Liver (tissue), 9 donors: ENCODE measurements around the gene GGCX. TPM values are rescaled to one million over a fixed set of nuclear protein-coding genes. Genes with fewer than 3 reads are reported as not detected.

Experiments used
- DNase-seq: peaks from one replicate; pipeline ENCODE4 v3.0.0-alpha.2; 2017; ENCODE audit warnings: low spot score
- H3K27ac ChIP-seq, 2 donors: one replicate each; pipeline ENCODE4 v1.7.0; 2013; ENCODE audit warnings: inconsistent platforms in 2 of 2, low read length in 2 of 2, control low read depth in 1 of 2, low read depth in 1 of 2, mild to moderate bottlenecking in 1 of 2
- H3K27me3 ChIP-seq, 4 donors: one replicate each; pipeline versions ENCODE4 v1.6.1 to v1.7.0; 2013; ENCODE audit warnings: low read length in 3 of 4, inconsistent platforms in 1 of 4, mild to moderate bottlenecking in 1 of 4, moderate library complexity in 1 of 4; ENCODE audit not compliant: control insufficient read depth in 4 of 4, insufficient read depth in 4 of 4
- H3K36me3 ChIP-seq, 4 donors: one replicate each; pipeline versions ENCODE4 v1.6.1 to v1.7.0; 2013; ENCODE audit warnings: low read length in 3 of 4, mild to moderate bottlenecking in 3 of 4, low read depth in 1 of 4, moderate library complexity in 1 of 4; ENCODE audit not compliant: control insufficient read depth in 4 of 4, insufficient read depth in 3 of 4
- H3K4me1 ChIP-seq, 4 donors: one replicate each; pipeline versions ENCODE4 v1.6.1 to v1.7.0; 2013; ENCODE audit warnings: low read length in 3 of 4, mild to moderate bottlenecking in 3 of 4, moderate library complexity in 1 of 4; ENCODE audit not compliant: control insufficient read depth in 4 of 4, insufficient read depth in 4 of 4
- H3K4me3 ChIP-seq, 3 donors: one replicate each; pipeline versions ENCODE4 v1.6.1 to v1.7.0; 2013; ENCODE audit warnings: low read length in 3 of 3, control low read depth in 1 of 3, low read depth in 1 of 3, mild to moderate bottlenecking in 1 of 3
- H3K9ac ChIP-seq, 2 donors: one replicate each; pipeline ENCODE4 v1.7.0; 2013; ENCODE audit warnings: low read length in 2 of 2, mild to moderate bottlenecking in 2 of 2, moderate library complexity in 2 of 2, control low read depth in 1 of 2, low read depth in 1 of 2
- H3K9me3 ChIP-seq, 4 donors: one replicate each; pipeline versions ENCODE4 v1.6.1 to v1.7.0; 2013; ENCODE audit warnings: low read length in 3 of 4; ENCODE audit not compliant: control insufficient read depth in 4 of 4
- CTCF ChIP-seq: fragments of 150-350 bp; IDR thresholded peaks from 2 replicates; pipeline ENCODE4 v1.5.1; 2017; ENCODE audit warnings: improper control_type of control experiment, low read depth, low read length; ENCODE audit not compliant: missing input control
- EGR1 ChIP-seq, 2 donors: IDR thresholded peaks; 2 replicates each; pipeline ENCODE4 v1.6.1; 2016 to 2018; ENCODE audit warnings: antibody characterized with exemption in 2 of 2, low read depth in 2 of 2
- FOXA1 ChIP-seq: IDR thresholded peaks from 2 replicates; pipeline ENCODE4 v1.6.1; 2016; ENCODE audit warnings: antibody characterized with exemption
- FOXA2 ChIP-seq: IDR thresholded peaks from 2 replicates; pipeline ENCODE4 v1.6.1; 2016; ENCODE audit warnings: antibody characterized with exemption
- GABPA ChIP-seq, 2 donors: IDR thresholded peaks in 1 of 2; conservative IDR thresholded peaks in 1 of 2; 2 replicates each; pipeline ENCODE4 v1.6.1; 2016; ENCODE audit warnings: antibody characterized with exemption in 2 of 2, mild to moderate bottlenecking in 1 of 2, moderate library complexity in 1 of 2
- HNF4A ChIP-seq, 2 donors: conservative IDR thresholded peaks; 2 replicates each; pipeline ENCODE4 v1.6.1; 2016; ENCODE audit warnings: antibody characterized with exemption in 2 of 2, mild to moderate bottlenecking in 2 of 2
- HNF4G ChIP-seq: IDR thresholded peaks from 2 replicates; pipeline ENCODE4 v1.6.1; 2016; ENCODE audit warnings: antibody characterized with exemption
- RAD21 ChIP-seq, 2 donors: IDR thresholded peaks; 2 replicates each; pipeline ENCODE4 v1.6.1; 2016; ENCODE audit warnings: antibody characterized with exemption in 2 of 2, mild to moderate bottlenecking in 2 of 2
- REST ChIP-seq: IDR thresholded peaks from 2 replicates; pipeline ENCODE4 v1.6.1; 2016; ENCODE audit warnings: antibody characterized with exemption, mild to moderate bottlenecking
- RXRA ChIP-seq, 2 donors: IDR thresholded peaks; 2 replicates each; pipeline ENCODE4 v1.6.1; 2017 to 2018; ENCODE audit warnings: antibody characterized with exemption in 2 of 2, mild to moderate bottlenecking in 1 of 2
- SP1 ChIP-seq: IDR thresholded peaks from 2 replicates; pipeline ENCODE4 v1.6.1; 2018; ENCODE audit warnings: antibody characterized with exemption, mild to moderate bottlenecking
- YY1 ChIP-seq: IDR thresholded peaks from 2 replicates; pipeline ENCODE4 v1.6.1; 2016; ENCODE audit warnings: antibody characterized with exemption, mild to moderate bottlenecking
- ZBTB33 ChIP-seq: IDR thresholded peaks from 2 replicates; pipeline ENCODE4 v1.6.1; 2016; ENCODE audit warnings: antibody characterized with exemption
- WGBS: extraction: QIAGEN DNeasy Blood & Tissue Kit; methylation state at CpG from one replicate; pipeline ENCODE4 v1.1.7; 2013; 5-methylcytosine and 5-hydroxymethylcytosine counted together
- polyA plus RNA-seq, 2 donors: library from polyadenylated mRNA; stranded (reverse) in 1 of 2; unstranded in 1 of 2; fragments of 200-250 nt in 1 of 2; fragments of >200 nt in 1 of 2; fragmentation: Nextera tagmentation in 1 of 2; extraction: Ambion mirVana in 1 of 2; gene quantifications; one replicate each; pipeline versions ENCODE4 v1.2.1 to v1.2.3, GENCODE V29; 2013 to 2015
- total RNA-seq, 2 donors: library from RNA; depleted of rRNA; stranded (reverse); fragments of >200 nt; gene quantifications; one replicate each; pipeline ENCODE4 v1.2.3, GENCODE V29; 2014
- TF ChIP-seq, protein P1 (sequence below): IDR thresholded peaks from 2 replicates; pipeline ENCODE4 v1.6.1; 2016; ENCODE audit warnings: antibody characterized with exemption
- donor health status: healthy.
- donor health status: healthy.
- donor health status: healthy.
- donor health status: healthy.
- donor health status: healthy.

Gene GGCX
- total and polyA plus RNA-seq, 4 donors, result 67.3 to 189 (median 90.4) TPM

DNA sequence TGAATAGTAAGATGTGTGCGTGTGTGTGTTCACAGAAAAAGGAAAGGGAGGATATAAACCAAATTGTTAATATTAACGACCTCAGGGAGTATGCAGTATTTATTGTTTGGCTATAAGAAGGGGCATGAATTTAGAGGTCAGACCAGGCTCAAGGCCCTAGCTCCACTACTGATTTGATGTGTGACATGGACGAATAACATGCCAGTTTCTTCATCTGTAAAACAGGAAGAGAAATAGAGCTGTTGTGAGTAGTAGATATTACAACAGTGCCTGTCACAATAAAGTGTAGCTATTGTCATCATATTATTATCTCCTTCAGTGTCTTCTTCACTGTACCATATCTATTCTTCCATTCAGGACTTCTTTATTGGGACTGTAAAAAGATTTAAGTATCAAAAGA lies 26.4 kb downstream of the GGCX start:
- Histone ChIP-seq H3K27ac (no peak overlapping the region), H3K4me1 (peaks cover 3 to 20% (median 10%) of the 10 kb centered on the region in 4 donors), H3K27me3 (no peaks in the 10 kb centered on the region), H3K9me3 (no peaks in the 10 kb centered on the region), H3K36me3 (no peaks in the 10 kb centered on the region), H3K4me3 (no peak overlapping the region), H3K9ac (no peak overlapping the region)
- WGBS, result 81% methylated on average over 3 of the region's 3 CpGs
- DNase-seq, result no peak
- TF ChIP-seq, protein P1, sequence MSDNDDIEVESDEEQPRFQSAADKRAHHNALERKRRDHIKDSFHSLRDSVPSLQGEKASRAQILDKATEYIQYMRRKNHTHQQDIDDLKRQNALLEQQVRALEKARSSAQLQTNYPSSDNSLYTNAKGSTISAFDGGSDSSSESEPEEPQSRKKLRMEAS, result no peak
- TF ChIP-seq ZBTB33, result no peak
- TF ChIP-seq GABPA (IDR thresholded peaks at IDR 0.05 in 1 of 2, conservative IDR thresholded peaks at IDR 0.05 in 1 of 2), result no peak
- TF ChIP-seq SP1, result no peak
- TF ChIP-seq RXRA (IDR thresholded peaks at IDR 0.05), result no peak
- no peak for TF ChIP-seq FOXA1
- TF ChIP-seq EGR1 (IDR thresholded peaks at IDR 0.05; ENCODE audit: low read depth in 2 of 2), result no peak
- no peak for TF ChIP-seq RAD21 (IDR thresholded peaks at IDR 0.05)
- TF ChIP-seq CTCF, result no peak
- TF ChIP-seq HNF4A (conservative IDR thresholded peaks at IDR 0.05), result no peak
- no peak for TF ChIP-seq HNF4G
- TF ChIP-seq YY1, result no peak

- Histone ChIP-seq H3K9ac (no peak overlapping the region), H3K36me3 (no peaks in the 10 kb centered on the region), H3K9me3 (no peaks in the 10 kb centered on the region), H3K27ac (no peak overlapping the region), H3K4me3 (no peak overlapping the region), H3K4me1 (peaks cover 3 to 20% (median 10%) of the 10 kb centered on the region in 4 donors), H3K27me3 (no peaks in the 10 kb centered on the region)
- WGBS, result 91% methylated on average over 3 of the region's 3 CpGs
- TF ChIP-seq, protein P1, result no peak
- TF ChIP-seq GABPA (IDR thresholded peaks at IDR 0.05 in 1 of 2, conservative IDR thresholded peaks at IDR 0.05 in 1 of 2), result no peak
- no peak for TF ChIP-seq HNF4A (conservative IDR thresholded peaks at IDR 0.05)
- no peak for TF ChIP-seq RXRA (IDR thresholded peaks at IDR 0.05)
- no peak for DNase-seq
Observed at GRCh38 chr2:85534099-85534498, 27.2 kb downstream of the GGCX start.

DNA sequence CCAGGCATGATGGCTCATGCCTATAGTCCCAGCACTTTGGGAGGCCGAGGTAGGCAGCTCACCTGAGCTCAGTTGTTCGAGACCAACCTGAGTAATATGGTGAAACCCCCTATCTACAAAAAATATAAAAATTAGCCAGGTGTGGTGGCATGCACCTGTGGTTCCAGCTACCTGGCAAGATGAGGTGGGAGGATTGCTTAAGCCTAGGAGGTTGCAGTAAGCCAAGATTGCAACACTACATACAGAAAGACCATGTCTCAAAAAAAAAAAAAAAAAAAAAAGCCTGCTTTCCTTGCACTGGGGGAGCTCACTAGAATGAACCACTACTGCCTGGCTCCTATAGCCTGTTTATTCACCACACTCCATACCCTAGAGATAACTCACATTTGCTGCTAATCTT lies 29.7 kb downstream of the GGCX start:
- no peak overlapping the region for H3K27ac ChIP-seq
- no peaks in the 10 kb centered on the region for H3K36me3 ChIP-seq
- no peak for TF ChIP-seq RXRA (IDR thresholded peaks at IDR 0.05)
- TF ChIP-seq FOXA2, result no peak
- TF ChIP-seq REST, result no peak
- no peak for TF ChIP-seq YY1
- TF ChIP-seq EGR1 (IDR thresholded peaks at IDR 0.05; ENCODE audit: low read depth in 2 of 2), result no peak
- no peak for TF ChIP-seq HNF4A (conservative IDR thresholded peaks at IDR 0.05)
- no peaks in the 10 kb centered on the region for H3K27me3 ChIP-seq
- H3K4me1 ChIP-seq, result peaks cover 3 to 22% (median 17%) of the 10 kb centered on the region in 4 donors
- no peak overlapping the region for H3K4me3 ChIP-seq
- 70% methylated on average over 2 of the region's 2 CpGs for WGBS
- DNase-seq, result no peak
- H3K9me3 ChIP-seq, result no peaks in the 10 kb centered on the region
- H3K9ac ChIP-seq, result no peak overlapping the region
